GM20000 (cell line): Measurements from ENCODE around the gene EN1.

ENCODE experiments used
- DNase-seq: peaks from one replicate; pipeline ENCODE4 v3.0.0; 2012; ENCODE audit warnings: low spot score
- CTCF ChIP-seq: IDR thresholded peaks from 2 replicates; pipeline ENCODE4 v1.5.1; 2012; ENCODE audit warnings: mild to moderate bottlenecking, control low read depth; ENCODE audit errors: extremely low read depth, missing control alignments

The EN1 gene

DNA sequence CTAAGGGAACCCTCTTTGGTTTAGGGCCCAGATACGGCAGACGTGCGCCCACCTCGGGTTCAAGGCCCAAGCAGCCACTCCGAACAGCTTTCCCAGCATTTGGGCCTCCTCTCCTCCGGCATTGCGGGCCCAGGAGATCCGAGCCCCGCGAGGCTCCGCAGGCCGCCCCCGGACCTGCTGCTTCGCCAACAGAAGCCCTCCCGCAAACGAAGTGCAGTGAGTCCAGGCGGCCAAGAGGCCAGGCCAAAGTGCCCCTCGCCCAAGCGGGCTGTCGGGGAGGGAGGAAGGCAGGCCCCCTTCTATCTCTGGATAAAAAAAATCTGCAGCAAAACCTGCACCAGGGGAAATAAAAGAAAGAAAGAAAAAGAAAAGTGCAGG, 6.0 kb downstream of the EN1 start:
- no peak for DNase-seq
- no peak for TF ChIP-seq CTCF

DNA sequence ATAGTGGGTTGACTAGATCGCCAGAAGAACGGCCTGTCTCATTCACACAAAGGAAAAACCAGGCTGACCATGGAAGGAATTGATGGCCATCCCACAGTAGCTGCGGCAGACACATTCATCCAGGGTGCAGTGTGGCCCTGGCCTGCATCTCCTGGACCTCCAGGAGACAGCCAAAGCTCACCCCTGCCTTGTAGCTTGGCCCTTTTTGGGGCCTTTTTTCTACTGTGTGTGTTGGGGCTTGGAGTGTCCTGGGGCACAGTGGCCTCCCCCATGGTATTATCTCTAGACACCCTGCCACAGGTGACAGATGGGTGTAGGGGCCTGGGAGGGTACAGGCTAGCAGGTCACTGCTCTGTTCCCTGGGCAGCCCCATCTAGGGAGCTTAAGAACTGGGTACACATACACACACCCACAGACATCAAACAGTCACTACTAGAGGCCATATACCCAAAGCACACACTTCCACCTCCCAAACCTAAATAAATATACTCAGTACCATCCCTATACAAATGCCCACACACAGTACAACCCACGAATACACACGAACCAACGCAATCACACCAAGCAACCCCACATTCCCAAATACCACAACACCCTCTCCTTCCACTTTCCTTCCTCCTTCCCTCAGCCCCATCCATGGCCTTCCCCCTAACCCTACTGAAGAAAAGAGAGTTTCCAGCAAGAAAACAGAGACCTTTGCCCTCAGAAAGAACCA, 8.6 kb downstream of the EN1 start:
- peak; percentile 13 for DNase-seq
- no peak for TF ChIP-seq CTCF

DNA sequence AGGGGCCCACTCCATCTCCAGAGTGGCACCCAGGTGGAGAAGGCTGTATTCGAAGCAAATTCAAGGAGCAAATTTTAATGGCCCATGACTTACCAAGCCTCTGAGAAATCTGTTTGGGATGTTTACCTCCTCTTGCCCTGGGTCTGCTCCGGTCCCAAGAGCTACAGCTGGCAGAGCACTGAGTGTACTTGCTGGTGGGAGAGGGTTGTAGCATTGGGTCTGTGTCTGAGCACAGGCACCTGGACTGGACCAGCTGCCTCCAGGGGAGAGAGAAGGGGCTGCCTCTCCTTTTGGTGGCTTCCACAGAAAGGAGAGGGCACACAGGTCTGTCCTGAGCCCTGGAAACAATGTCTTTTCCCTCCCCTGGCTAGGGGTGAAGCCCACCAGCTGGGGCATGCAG, 9.8 kb downstream of the EN1 start:
- peak; percentile 20 for DNase-seq
- TF ChIP-seq CTCF, result no peak

- peak; percentile 20 for DNase-seq
- no peak for TF ChIP-seq CTCF
Observed at GRCh38 chr2:118837067-118837466, 10.4 kb downstream of the EN1 start.

DNA sequence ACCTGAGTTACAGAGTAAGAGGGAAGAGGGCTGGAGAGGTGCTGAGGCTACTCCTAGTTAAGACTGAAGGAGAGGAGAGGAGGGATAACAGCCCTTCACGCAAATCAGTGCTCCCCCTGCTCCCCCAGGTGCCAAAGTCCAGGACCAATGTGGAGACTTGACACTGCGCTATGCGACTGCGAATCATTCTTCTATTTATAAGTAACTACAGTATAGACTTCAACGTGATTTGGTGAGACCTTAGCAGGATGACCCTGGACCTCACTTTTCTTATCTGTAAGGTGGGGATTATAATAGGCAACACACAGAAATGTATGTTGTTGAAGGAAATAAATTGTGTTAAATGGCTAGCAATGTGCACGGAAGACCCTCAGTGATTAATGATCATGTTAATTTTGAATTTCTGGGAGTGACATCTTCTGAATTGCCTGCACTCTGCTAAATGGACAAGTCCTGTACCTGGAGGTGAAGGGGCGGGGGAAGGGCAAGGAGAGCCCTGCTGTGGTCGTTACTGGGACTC, 11.0 kb downstream of the EN1 start:
- no peak for DNase-seq
- no peak for TF ChIP-seq CTCF

DNA sequence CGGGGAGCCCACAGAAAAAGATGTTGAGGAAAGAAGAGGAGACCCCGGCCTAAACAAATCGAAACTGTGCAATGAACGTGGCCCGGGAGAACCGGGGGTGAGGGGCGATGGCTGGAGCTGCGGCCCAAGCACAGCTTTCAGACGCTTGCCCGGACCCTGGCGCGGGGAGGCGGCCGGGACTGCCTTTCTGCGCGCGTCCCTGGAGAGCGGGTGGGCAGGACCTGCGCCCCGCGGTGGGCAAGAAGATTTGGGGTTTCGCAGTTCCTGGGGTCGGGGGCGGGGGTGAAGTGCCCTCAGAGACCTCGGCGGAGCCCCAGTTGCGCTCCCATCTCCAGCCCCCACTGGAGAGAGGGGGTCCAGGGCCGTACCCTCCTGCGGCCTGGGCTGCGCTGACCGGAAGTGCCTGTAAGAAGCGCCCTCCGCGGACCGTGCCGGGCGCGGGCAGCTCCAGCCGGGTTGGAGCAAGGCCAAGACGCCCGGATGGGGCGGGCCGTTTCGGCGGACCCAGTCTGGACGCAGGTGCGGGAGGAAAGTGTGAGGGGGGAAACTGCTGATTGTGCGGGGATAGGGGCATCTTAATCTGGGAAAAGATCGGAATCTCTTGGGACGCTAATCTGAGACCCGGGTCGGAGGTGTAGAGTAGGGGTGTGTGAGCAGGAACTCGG, 11.6 kb downstream of the EN1 start:
- DNase-seq, result peak; percentile 27
- no peak for TF ChIP-seq CTCF

DNA sequence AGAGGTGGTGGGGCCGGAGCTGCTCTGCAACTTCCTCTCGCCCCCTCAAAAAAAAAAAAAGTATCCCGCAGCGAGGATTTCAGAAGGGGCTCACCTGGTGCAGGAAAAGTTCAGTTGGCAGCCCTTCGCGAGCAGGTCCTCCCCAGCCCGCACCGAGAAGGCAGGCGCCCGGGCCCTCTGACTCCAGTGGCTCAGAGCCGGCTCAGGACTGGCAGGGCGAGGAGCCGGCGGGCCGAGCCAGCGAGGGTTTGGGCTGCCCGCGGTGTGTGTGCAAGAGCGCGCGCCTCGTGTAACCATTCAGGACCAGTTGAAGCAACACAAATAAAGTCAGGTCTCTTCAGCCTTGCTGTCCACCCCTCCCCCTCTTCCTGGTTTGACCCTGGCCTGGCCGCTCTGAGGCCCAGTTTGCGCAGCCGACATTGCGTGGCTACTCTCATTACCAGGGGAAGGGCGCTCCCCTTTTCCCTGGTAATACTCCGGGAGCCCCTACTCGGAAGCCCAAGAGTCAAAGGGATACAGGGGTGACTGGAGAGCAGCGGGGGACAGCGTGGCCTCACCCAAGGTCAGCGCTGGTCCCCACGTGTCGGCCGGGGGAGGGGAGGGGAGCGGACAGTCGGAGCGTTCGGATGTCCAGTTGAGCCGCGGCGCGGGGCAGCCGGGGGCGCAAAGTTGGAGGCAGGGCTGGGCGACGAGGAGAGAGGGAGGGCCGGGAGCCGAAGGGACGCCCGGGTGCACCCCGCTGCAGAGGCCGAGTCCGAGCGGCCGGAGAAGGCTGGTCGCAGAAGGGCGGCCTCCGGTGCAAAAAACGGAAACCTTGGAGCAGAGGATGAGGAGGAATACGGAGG, 12.3 kb downstream of the EN1 start:
- peak; percentile 22 for DNase-seq

More for the DNA sequence above, 12.3 kb downstream of the EN1 start:
- TF ChIP-seq CTCF, result no peak
